ENCODE measurements around the gene ACOT11. TPM values are rescaled to one million over a fixed set of nuclear protein-coding genes. Genes with fewer than 3 reads are reported as not detected.
"Not testable (repeated sequence)": the region's sequence is repeated elsewhere in the genome, so short reads cannot be mapped to it uniquely, and the experiment has no call there.

The ACOT11 gene
- total RNA-seq, 1 donor: 0.42 TPM

- Histone ChIP-seq H3K4me3 (ENCODE audit: low read length) (no peak overlapping the region), H3K27me3 (ENCODE audit: insufficient read depth, low read length) (no peaks in the 10 kb centered on the region), H3K9me3 (ENCODE audit: low read depth, low read length) (no peaks in the 10 kb centered on the region), H3K4me1 (ENCODE audit: insufficient read depth, low read length) (no peaks in the 10 kb centered on the region)
These were observed 28.3 kb upstream of the ACOT11 start for GRCh38 chr1:54519709-54520108.

- Histone ChIP-seq H3K27me3 (ENCODE audit: insufficient read depth, low read length) (no peaks in the 10 kb centered on the region), H3K4me3 (ENCODE audit: low read length) (no peak overlapping the region), H3K4me1 (ENCODE audit: insufficient read depth, low read length) (no peaks in the 10 kb centered on the region), H3K9me3 (ENCODE audit: low read depth, low read length) (no peaks in the 10 kb centered on the region)
These were observed 27.3 kb upstream of the ACOT11 start for GRCh38 chr1:54520631-54521321.

GRCh38 chr1:54526565-54526964, 21.5 kb upstream of the ACOT11 start:
- not testable (repeated sequence) for H3K27me3 ChIP-seq (ENCODE audit: insufficient read depth, low read length); H3K9me3 ChIP-seq (ENCODE audit: low read depth, low read length); H3K4me3 ChIP-seq (ENCODE audit: low read length); H3K4me1 ChIP-seq (ENCODE audit: insufficient read depth, low read length)

DNA sequence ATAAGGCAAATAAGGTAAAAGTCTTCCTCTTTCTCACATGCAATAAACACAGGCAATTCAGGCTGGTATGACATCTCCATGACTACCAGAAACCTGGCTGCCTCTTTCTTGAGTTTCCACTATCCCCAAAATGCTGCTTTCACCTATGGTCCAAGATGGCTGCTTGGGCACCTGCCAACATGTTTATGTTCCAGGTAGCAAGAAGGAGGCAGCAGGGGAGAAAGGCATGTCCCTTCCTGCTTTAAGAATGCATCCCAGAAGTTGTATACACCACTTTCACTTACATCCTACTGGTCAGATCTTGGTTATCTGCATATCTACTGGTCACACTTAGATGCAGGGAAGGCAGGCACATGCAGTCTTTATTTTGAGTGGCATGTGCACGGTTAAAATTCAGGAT, 19.4 kb upstream of the ACOT11 start:
- H3K9me3 ChIP-seq (ENCODE audit: low read depth, low read length): no peaks in the 10 kb centered on the region
- H3K4me3 ChIP-seq (ENCODE audit: low read length): no peak overlapping the region
- no peaks in the 10 kb centered on the region for H3K4me1 ChIP-seq (ENCODE audit: insufficient read depth, low read length)
- H3K27me3 ChIP-seq (ENCODE audit: insufficient read depth, low read length): no peaks in the 10 kb centered on the region

- Histone ChIP-seq H3K4me1 (ENCODE audit: insufficient read depth, low read length) (no peaks in the 10 kb centered on the region), H3K4me3 (ENCODE audit: low read length) (no peak overlapping the region), H3K9me3 (ENCODE audit: low read depth, low read length) (no peaks in the 10 kb centered on the region), H3K27me3 (ENCODE audit: insufficient read depth, low read length) (no peaks in the 10 kb centered on the region)
These were observed 16.0 kb upstream of the ACOT11 start for GRCh38 chr1:54532033-54532432.

- H3K9me3 ChIP-seq (ENCODE audit: low read depth, low read length); H3K4me1 ChIP-seq (ENCODE audit: insufficient read depth, low read length); H3K4me3 ChIP-seq (ENCODE audit: low read length); H3K27me3 ChIP-seq (ENCODE audit: insufficient read depth, low read length): not testable (repeated sequence)
These were observed 11.4 kb upstream of the ACOT11 start for GRCh38 chr1:54536656-54537055.

DNA sequence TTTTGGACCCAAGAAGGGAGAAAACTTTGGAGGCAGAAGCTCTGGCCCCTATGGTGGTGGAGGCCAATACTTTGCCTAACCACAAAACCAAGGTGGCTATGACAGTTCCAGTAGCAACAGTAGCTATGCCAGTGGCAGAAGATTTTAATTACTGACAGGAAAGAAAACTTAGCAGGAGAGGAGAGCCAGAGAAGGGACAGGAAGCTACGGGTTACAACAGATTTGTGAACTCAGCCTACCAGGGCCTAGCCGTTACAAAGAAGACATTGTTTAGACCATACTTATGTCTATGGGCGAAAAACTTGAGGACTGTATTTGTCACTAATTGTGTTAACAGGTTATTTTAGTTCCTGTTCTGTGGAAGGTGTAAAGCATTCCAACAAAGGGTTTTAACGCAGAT, 10.4 kb upstream of the ACOT11 start:
- peaks cover 13% of the 10 kb centered on the region for H3K4me1 ChIP-seq (ENCODE audit: insufficient read depth, low read length)
- H3K4me3 ChIP-seq (ENCODE audit: low read length): no peak overlapping the region
- H3K27me3 ChIP-seq (ENCODE audit: insufficient read depth, low read length): no peaks in the 10 kb centered on the region
- H3K9me3 ChIP-seq (ENCODE audit: low read depth, low read length): no peaks in the 10 kb centered on the region

- Histone ChIP-seq H3K27me3 (ENCODE audit: insufficient read depth, low read length) (no peaks in the 10 kb centered on the region), H3K4me1 (ENCODE audit: insufficient read depth, low read length) (peaks cover 19% of the 10 kb centered on the region), H3K4me3 (ENCODE audit: low read length) (no peak overlapping the region), H3K9me3 (ENCODE audit: low read depth, low read length) (no peaks in the 10 kb centered on the region)
These were observed 9.5 kb upstream of the ACOT11 start for GRCh38 chr1:54538538-54538937.

DNA sequence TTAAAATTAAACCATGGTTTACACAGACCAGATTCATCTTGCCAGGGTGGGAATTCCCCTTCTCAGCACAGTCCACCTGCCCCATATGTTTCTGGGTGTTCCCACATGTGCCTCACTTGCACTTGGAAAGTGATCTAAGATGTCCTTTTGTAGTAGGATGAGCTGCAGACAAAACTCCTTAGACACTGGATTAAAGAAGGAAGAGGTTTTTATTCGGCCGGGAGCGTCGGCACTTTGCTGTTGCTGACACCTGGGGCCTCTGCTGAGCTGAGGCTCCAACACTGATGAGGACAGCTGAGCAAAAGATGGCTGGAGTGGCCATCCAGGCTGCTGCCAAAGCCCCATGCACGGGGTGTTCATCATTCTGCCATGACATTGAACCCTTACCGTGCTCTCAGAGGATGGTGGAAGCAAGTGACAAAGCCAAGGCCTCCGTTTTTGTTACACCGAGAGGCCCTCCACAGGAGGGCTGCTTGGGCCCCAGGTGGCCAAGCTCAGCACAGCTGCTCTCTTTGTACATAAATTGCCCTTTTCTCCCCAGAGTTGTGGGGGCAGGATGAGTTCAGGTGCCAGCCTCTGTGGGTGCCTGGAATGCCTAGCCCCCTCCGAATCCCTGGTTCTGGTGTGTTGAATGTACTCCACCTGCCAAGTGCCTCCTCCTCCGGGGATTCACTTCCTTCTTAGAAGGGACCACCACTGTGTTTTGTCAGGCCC, 7.3 kb upstream of the ACOT11 start:
- Histone ChIP-seq H3K4me1 (ENCODE audit: insufficient read depth, low read length) (peaks cover 19% of the 10 kb centered on the region), H3K4me3 (ENCODE audit: low read length) (no peak overlapping the region), H3K27me3 (ENCODE audit: insufficient read depth, low read length) (no peaks in the 10 kb centered on the region), H3K9me3 (ENCODE audit: low read depth, low read length) (no peaks in the 10 kb centered on the region)

GRCh38 chr1:54542120-54542961, 5.7 kb upstream of the ACOT11 start:
- Histone ChIP-seq H3K4me1 (ENCODE audit: insufficient read depth, low read length) (peaks cover 27% of the 10 kb centered on the region), H3K9me3 (ENCODE audit: low read depth, low read length) (no peaks in the 10 kb centered on the region), H3K4me3 (ENCODE audit: low read length) (peak overlapping the region; percentile 34), H3K27me3 (ENCODE audit: insufficient read depth, low read length) (no peaks in the 10 kb centered on the region)

GRCh38 chr1:54542962-54543539, 5.0 kb upstream of the ACOT11 start:
- Histone ChIP-seq H3K9me3 (ENCODE audit: low read depth, low read length) (no peaks in the 10 kb centered on the region), H3K4me3 (ENCODE audit: low read length) (no peak overlapping the region), H3K27me3 (ENCODE audit: insufficient read depth, low read length) (no peaks in the 10 kb centered on the region), H3K4me1 (ENCODE audit: insufficient read depth, low read length) (peaks cover 35% of the 10 kb centered on the region)

- H3K27me3 ChIP-seq (ENCODE audit: insufficient read depth, low read length): no peaks in the 10 kb centered on the region
- no peak overlapping the region for H3K4me3 ChIP-seq (ENCODE audit: low read length)
- H3K4me1 ChIP-seq (ENCODE audit: insufficient read depth, low read length): peaks cover 36% of the 10 kb centered on the region
- H3K9me3 ChIP-seq (ENCODE audit: low read depth, low read length): no peaks in the 10 kb centered on the region
These were observed 4.1 kb upstream of the ACOT11 start for GRCh38 chr1:54543729-54544496.

DNA sequence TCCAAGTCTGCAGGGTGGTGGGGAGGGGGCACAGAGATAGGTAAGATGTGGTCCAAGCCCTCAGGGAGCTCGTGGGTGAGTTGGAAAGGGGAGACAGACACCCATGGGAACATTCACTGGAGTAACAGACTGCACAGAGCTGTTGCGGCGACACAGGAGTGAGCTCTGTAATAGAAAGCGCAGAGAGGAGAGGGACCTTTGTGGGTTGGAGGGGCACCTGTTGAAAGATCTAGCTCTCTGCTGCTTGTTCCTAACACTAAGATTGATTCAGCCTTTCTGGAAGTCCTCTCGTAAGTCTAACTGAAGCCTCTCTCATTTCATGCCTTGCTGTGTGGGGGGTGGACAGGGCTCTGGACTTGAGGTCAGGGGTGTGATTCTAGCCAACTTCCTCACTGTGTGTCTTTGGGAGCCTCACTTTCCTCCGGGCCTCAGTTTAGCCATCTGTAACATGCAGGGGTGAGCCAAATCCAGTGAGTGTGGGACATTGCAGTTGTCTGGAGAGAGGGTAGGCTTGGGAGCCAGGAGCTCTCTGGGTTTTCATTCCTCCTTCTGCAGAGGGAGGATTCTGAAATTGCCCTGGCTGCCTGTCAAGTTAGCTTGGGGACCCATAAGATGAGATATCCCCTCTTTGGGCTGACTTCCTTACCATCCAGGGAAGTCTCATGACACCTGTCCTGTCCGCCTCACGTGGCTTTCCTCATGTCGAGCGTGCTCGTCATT, 2.0 kb upstream of the ACOT11 start:
- Histone ChIP-seq H3K4me3 (ENCODE audit: low read length) (no peak overlapping the region), H3K27me3 (ENCODE audit: insufficient read depth, low read length) (no peaks in the 10 kb centered on the region), H3K9me3 (ENCODE audit: low read depth, low read length) (no peaks in the 10 kb centered on the region), H3K4me1 (ENCODE audit: insufficient read depth, low read length) (peaks cover 36% of the 10 kb centered on the region)

Data from mononuclear cell (primary cell).